WTC11 (cell line): ENCODE data around the gene LEKR1.

Source experiments
- AFF4 ChIP-seq: sonication (generic); formaldehyde crosslinking; IDR thresholded peaks from 2 replicates; pipeline ENCODE4 v1.8.1; 2023; ENCODE audit warnings: mild to moderate bottlenecking, missing genetic modification reagents, borderline replicate concordance
- CTCF ChIP-seq: fragments of 200-600 bp; IDR thresholded peaks from 2 replicates; pipeline ENCODE4 v1.8.0; 2022; ENCODE audit warnings: antibody characterized with exemption
- E2F5 ChIP-seq: sonication (generic); formaldehyde crosslinking; IDR thresholded peaks from 2 replicates; pipeline ENCODE4 v1.8.1; 2022; ENCODE audit warnings: mild to moderate bottlenecking, moderate library complexity, missing genetic modification reagents
- FOXJ3 ChIP-seq: sonication (generic); formaldehyde crosslinking; IDR thresholded peaks from 2 replicates; pipeline ENCODE4 v1.9.0; 2021; ENCODE audit warnings: missing genetic modification reagents, mild to moderate bottlenecking, borderline replicate concordance
- SMAD4 ChIP-seq: sonication (generic); formaldehyde crosslinking; IDR thresholded peaks from 2 replicates; pipeline ENCODE4 v1.8.0; 2022; ENCODE audit warnings: mild to moderate bottlenecking, missing genetic modification reagents
- TEAD4 ChIP-seq: sonication (generic); formaldehyde crosslinking; IDR thresholded peaks from 2 replicates; pipeline ENCODE4 v1.8.0; 2022; ENCODE audit warnings: mild to moderate bottlenecking, missing genetic modification reagents
- TP53 ChIP-seq: sonication (generic); formaldehyde crosslinking; IDR thresholded peaks from 2 replicates; pipeline ENCODE4 v1.8.1; 2023; ENCODE audit warnings: mild to moderate bottlenecking, missing genetic modification reagents
- ZNF512 ChIP-seq: sonication (generic); formaldehyde crosslinking; IDR thresholded peaks from 2 replicates; pipeline ENCODE4 v1.8.1; 2022; ENCODE audit warnings: missing genetic modification reagents, borderline replicate concordance
- ZNF532 ChIP-seq: fragments of 250-450 bp; sonication (Bioruptor Pico); IDR thresholded peaks from 2 replicates; pipeline ENCODE4 v1.9.0; 2021; ENCODE audit warnings: mild to moderate bottlenecking, borderline replicate concordance

GRCh38 chr3:157056035-157056434 lies 229.9 kb downstream of the LEKR1 start:
- TF ChIP-seq CTCF (no peak), SMAD4 (CRISPR knock-in tag) (no peak), ZNF512 (CRISPR knock-in tag) (no peak), ZNF532 (CRISPR knock-in tag) (no peak), TEAD4 (CRISPR knock-in tag) (no peak), AFF4 (CRISPR knock-in tag) (no peak), E2F5 (CRISPR knock-in tag) (no peak), FOXJ3 (CRISPR knock-in tag) (no peak), TP53 (no peak)
